Neural progenitor cell (in vitro differentiated cells): Measurements from ENCODE around the gene TEAD1. TPM values are rescaled to one million over a fixed set of nuclear protein-coding genes. Genes with fewer than 3 reads are reported as not detected.
A peak's percentile ranks its signal among the peaks of the same experiment; 100 is the strongest.

ENCODE experiments used
- DNase-seq: peaks from one replicate; pipeline ENCODE4 v3.0.0-alpha.2; 2016; ENCODE audit warnings: low spot score
- H2AFZ ChIP-seq: fragments of 200-600 bp; sonication (generic); replicated peaks from 2 replicates; pipeline ENCODE4 v1.6.1; 2016; ENCODE audit warnings: antibody characterized with exemption
- H3F3A ChIP-seq: fragments of 200-600 bp; sonication (generic); 2 replicates; pipeline ENCODE4 v1.6.1; 2016; ENCODE audit warnings: antibody characterized with exemption, low read depth
- H3K27ac ChIP-seq: fragments of 200-600 bp; sonication (generic); 2 replicates; pipeline ENCODE4 v1.5.1; 2016; ENCODE audit warnings: mild to moderate bottlenecking
- H3K27me3 ChIP-seq: fragments of 200-600 bp; sonication (generic); 2 replicates; pipeline ENCODE4 v1.6.1; 2016; ENCODE audit warnings: mild to moderate bottlenecking, moderate library complexity
- H3K36me3 ChIP-seq: fragments of 200-600 bp; sonication (generic); 2 replicates; pipeline ENCODE4 v1.5.1; 2016
- H3K4me1 ChIP-seq: fragments of 200-600 bp; sonication (generic); 2 replicates; pipeline ENCODE4 v1.6.1; 2016; ENCODE audit warnings: mixed run types
- H3K4me2 ChIP-seq: fragments of 200-600 bp; sonication (generic); 2 replicates; pipeline ENCODE4 v1.6.1; 2016
- H3K4me3 ChIP-seq: fragments of 200-600 bp; sonication (generic); 2 replicates; pipeline ENCODE4 v1.5.1; 2016
- H3K79me2 ChIP-seq: fragments of 200-600 bp; sonication (generic); 2 replicates; pipeline ENCODE4 v1.6.1; 2016; ENCODE audit warnings: low read depth
- H3K9ac ChIP-seq: fragments of 200-600 bp; sonication (generic); 2 replicates; pipeline ENCODE4 v1.6.1; 2016
- H3K9me3 ChIP-seq: fragments of 200-600 bp; sonication (generic); 2 replicates; pipeline ENCODE4 v1.5.1; 2016; ENCODE audit warnings: low read depth
- H4K20me1 ChIP-seq: fragments of 200-600 bp; sonication (generic); 2 replicates; pipeline ENCODE4 v1.6.1; 2016; ENCODE audit warnings: low read depth
- H3K27ac Mint-ChIP-seq: 3 replicates; pipeline ENCODE4 v1.8.0; 2021; ENCODE audit warnings: mixed read lengths
- H3K27me3 Mint-ChIP-seq: 2 replicates; pipeline ENCODE4 v1.8.0; 2022; ENCODE audit warnings: low read depth, mild to moderate bottlenecking, inconsistent platforms, moderate library complexity, mixed read lengths; ENCODE audit not compliant: insufficient read depth
- H3K36me3 Mint-ChIP-seq: 3 replicates; pipeline ENCODE4 v1.8.0; 2021; ENCODE audit warnings: mixed read lengths
- H3K4me1 Mint-ChIP-seq: 3 replicates; pipeline ENCODE4 v1.8.0; 2021; ENCODE audit warnings: mixed read lengths
- H3K4me3 Mint-ChIP-seq: 3 replicates; pipeline ENCODE4 v1.8.0; 2021; ENCODE audit warnings: mild to moderate bottlenecking, moderate library complexity, mixed read lengths
- H3K9me3 Mint-ChIP-seq: 3 replicates; pipeline ENCODE4 v1.8.0; 2020; ENCODE audit warnings: mixed read lengths
- EZH2 ChIP-seq: fragments of 200-600 bp; sonication (generic); IDR thresholded peaks from 2 replicates; pipeline ENCODE4 v1.6.1; 2017; ENCODE audit warnings: antibody characterized with exemption, mild to moderate bottlenecking, moderate library complexity
- EZH2phosphoT487 ChIP-seq: fragments of 200-600 bp; sonication (generic); IDR thresholded peaks from 2 replicates; pipeline ENCODE4 v1.6.1; 2017; ENCODE audit warnings: antibody characterized with exemption
- total RNA-seq: library from RNA; depleted of rRNA; stranded (reverse); fragments of >200 nt; gene quantifications from 2 replicates; pipeline ENCODE4 v1.2.3, GENCODE V29; 2015; ENCODE audit warnings: low replicate concordance
- TF ChIP-seq, protein P1 (sequence below): fragments of 200-600 bp; sonication (generic); IDR thresholded peaks from 2 replicates; pipeline ENCODE4 v1.5.1; 2017; ENCODE audit warnings: antibody characterized with exemption, mild to moderate bottlenecking

Gene TEAD1
- 93.8 and 98.3 TPM in 2 replicates for total RNA-seq

DNA sequence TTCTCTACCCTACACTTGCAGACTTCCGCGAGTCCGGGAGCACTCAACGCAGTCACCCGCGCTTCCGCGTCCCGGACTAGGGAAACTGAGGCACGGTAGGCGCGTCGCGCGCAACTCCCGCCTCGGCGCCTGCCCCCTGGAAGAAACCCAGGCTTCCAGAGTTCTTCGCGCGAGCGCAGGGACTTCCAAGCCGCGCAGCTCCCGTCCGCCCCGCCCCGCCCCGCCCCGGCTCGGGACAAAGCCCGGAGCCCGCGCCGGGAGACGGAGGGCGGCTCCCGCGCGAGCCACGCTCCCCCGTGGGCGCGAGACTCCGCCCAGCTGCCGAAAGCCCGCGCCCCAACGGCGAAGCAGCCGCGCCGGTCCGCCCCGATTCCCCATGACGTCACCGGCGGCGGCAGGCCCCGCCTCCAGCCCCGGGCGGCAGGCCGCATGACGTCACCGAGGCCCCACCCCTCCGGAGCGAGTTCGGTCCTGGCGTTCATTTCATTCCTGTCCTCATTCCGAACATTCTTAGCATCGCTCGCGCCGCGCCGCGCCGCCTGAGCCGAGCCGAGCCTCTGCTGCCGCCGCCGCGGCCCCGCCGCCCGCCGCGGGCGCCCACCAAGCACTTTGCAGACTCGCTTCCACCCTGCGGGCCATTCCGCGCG, at the start of gene TEAD1:
Gene TEAD1 (plus strand): TSS at position 498 of the 647 bp plus-strand sequence.
- Histone ChIP-seq H3K4me1 (peaks cover 29% of the 10 kb centered on the region), H3K27ac (peak within 1 kb of the TSS; percentile 99), H3K79me2 (peaks cover 41% of the 10 kb centered on the region), H3K9me3 (no peaks in the 10 kb centered on the region), H2AFZ (peak within 1 kb of the TSS; percentile 73), H3K4me2 (peak within 1 kb of the TSS; percentile 84), H3F3A (peaks cover 11% of the 10 kb centered on the region), H4K20me1 (peaks cover 40% of the 10 kb centered on the region), H3K4me3 (peak within 1 kb of the TSS; percentile 83), H3K36me3 (no peaks in the 10 kb centered on the region), H3K9ac (peak within 1 kb of the TSS; percentile 95), H3K27me3 (peaks cover 9% of the 10 kb centered on the region)
- H3K36me3 Mint-ChIP-seq: peaks cover 3% of the 10 kb centered on the region
- peaks cover 2% of the 10 kb centered on the region for H3K27me3 Mint-ChIP-seq
- H3K4me3 Mint-ChIP-seq: peak within 1 kb of the TSS; percentile 99
- H3K27ac Mint-ChIP-seq: peak within 1 kb of the TSS; percentile 99
- H3K9me3 Mint-ChIP-seq: no peaks in the 10 kb centered on the region
- TF ChIP-seq EZH2 (no peak), EZH2phosphoT487 (no peak)
- TF ChIP-seq, protein P1, sequence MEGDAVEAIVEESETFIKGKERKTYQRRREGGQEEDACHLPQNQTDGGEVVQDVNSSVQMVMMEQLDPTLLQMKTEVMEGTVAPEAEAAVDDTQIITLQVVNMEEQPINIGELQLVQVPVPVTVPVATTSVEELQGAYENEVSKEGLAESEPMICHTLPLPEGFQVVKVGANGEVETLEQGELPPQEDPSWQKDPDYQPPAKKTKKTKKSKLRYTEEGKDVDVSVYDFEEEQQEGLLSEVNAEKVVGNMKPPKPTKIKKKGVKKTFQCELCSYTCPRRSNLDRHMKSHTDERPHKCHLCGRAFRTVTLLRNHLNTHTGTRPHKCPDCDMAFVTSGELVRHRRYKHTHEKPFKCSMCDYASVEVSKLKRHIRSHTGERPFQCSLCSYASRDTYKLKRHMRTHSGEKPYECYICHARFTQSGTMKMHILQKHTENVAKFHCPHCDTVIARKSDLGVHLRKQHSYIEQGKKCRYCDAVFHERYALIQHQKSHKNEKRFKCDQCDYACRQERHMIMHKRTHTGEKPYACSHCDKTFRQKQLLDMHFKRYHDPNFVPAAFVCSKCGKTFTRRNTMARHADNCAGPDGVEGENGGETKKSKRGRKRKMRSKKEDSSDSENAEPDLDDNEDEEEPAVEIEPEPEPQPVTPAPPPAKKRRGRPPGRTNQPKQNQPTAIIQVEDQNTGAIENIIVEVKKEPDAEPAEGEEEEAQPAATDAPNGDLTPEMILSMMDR: no peak
- peak; percentile 98 for DNase-seq
- peaks cover 31% of the 10 kb centered on the region for H3K4me1 Mint-ChIP-seq

DNA sequence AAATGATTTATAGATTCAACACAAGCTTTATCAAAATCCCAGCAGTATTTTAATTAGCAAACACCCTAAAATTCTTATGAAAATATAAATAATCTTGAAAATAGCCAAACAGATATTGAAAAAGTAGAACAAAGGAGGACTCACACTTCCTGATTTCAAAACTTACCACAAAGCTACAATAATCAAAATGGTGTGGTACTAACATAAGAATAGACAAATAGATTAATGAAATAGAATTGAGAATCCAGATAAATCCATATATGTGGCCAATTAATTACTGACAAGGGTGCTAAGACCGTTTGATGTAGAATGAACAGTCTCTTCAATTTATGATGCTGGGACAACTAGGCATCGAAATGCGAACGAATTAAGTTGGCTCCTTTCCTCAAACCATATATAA, 49.6 kb upstream of the TEAD1 start:
- no peak for DNase-seq
- Histone ChIP-seq H3K36me3 (peaks cover 14% of the 10 kb centered on the region), H3K4me3 (no peak overlapping the region), H3K79me2 (no peaks in the 10 kb centered on the region), H3K27me3 (no peaks in the 10 kb centered on the region), H3F3A (no peaks in the 10 kb centered on the region), H3K9me3 (peaks cover 10% of the 10 kb centered on the region), H3K9ac (no peak overlapping the region), H2AFZ (no peak overlapping the region), H3K27ac (no peak overlapping the region), H4K20me1 (no peaks in the 10 kb centered on the region), H3K4me2 (no peak overlapping the region), H3K4me1 (no peaks in the 10 kb centered on the region)
- TF ChIP-seq, protein P1: no peak
- no peak for TF ChIP-seq EZH2phosphoT487
- TF ChIP-seq EZH2: no peak
- H3K9me3 Mint-ChIP-seq: peaks cover 25% of the 10 kb centered on the region
- no peak overlapping the region for H3K27ac Mint-ChIP-seq
- H3K4me1 Mint-ChIP-seq: no peaks in the 10 kb centered on the region
- H3K36me3 Mint-ChIP-seq: no peaks in the 10 kb centered on the region
- H3K4me3 Mint-ChIP-seq: no peak overlapping the region
- peaks cover 3% of the 10 kb centered on the region for H3K27me3 Mint-ChIP-seq

DNA sequence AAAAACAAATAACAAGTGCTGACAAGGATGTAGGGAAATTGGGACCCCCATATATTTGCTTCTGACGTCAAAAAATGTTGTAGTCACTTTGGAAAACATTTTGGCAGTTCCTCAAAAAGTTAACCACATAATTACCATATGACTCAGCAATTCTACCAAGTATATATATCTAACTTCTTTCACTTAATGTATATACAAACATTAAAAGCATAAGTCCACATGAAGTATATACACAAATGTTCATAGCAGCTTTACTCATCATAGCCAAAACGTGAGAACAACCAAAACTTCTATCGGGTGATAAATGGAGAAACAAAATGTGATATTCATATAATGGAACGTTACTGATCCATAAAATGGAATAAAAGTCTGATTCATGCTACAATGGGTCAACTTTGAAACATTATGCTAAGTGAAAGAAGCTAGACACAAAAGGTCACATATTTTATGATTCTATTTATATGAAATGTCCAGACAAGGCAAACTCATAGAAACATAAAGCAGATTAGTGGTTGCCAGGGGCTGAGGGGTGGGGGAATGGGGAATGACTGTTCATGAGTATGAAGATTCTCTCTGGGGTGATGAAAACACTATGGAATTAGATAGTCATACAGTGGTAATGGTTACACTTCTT, 48.7 kb upstream of the TEAD1 start:
- H3K4me1 ChIP-seq: no peaks in the 10 kb centered on the region
- H3K9me3 ChIP-seq: peaks cover 10% of the 10 kb centered on the region
- H3K27me3 Mint-ChIP-seq: peaks cover 3% of the 10 kb centered on the region
- no peaks in the 10 kb centered on the region for H3K27me3 ChIP-seq
- no peak overlapping the region for H3K27ac Mint-ChIP-seq
- H3K4me3 Mint-ChIP-seq: no peak overlapping the region
- H3F3A ChIP-seq: no peaks in the 10 kb centered on the region
- no peaks in the 10 kb centered on the region for H4K20me1 ChIP-seq
- no peak for TF ChIP-seq EZH2phosphoT487
- TF ChIP-seq, protein P1: no peak
- TF ChIP-seq EZH2: no peak
- H3K9me3 Mint-ChIP-seq: peaks cover 25% of the 10 kb centered on the region
- no peak overlapping the region for H3K4me2 ChIP-seq
- DNase-seq: no peak
- no peak overlapping the region for H3K27ac ChIP-seq
- no peak overlapping the region for H2AFZ ChIP-seq
- no peaks in the 10 kb centered on the region for H3K36me3 Mint-ChIP-seq
- H3K36me3 ChIP-seq: peaks cover 14% of the 10 kb centered on the region
- H3K9ac ChIP-seq: no peak overlapping the region
- no peak overlapping the region for H3K4me3 ChIP-seq
- no peaks in the 10 kb centered on the region for H3K4me1 Mint-ChIP-seq
- H3K79me2 ChIP-seq: no peaks in the 10 kb centered on the region
